ENCODE results near the gene SUCLG1.

Gene SUCLG1

DNA sequence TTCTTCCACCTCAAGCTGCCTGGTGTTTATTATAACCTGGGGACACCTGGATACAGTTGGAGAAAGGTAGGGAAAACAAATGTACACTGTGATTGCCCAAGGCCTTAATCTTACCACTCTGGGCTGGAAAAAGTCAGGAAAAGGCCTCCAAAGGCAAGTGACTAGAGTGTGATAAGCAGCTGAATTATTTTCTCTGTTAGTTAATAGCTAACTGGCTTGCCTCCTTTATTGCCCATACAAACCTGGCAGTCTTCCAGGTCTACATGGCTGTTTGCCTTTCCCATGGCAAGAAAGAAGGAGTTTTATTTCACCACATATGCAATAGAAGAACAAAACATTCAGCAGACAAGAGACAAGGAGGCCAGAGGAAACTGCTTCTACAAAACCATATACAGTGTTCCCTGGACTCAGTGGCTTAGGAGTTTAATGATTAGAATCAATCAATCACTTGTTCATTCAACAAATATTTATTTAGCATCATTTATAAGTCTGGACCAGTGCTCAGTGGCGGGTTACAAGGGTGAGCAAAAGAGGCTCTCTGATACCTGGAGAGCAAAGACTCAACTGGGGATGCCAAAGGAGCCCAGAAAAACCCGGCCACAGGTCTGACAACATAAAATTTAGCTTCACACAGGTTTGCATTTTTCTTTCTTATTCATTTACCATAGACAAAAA is 27.5 kb upstream of the SUCLG1 start:
- H3K4me1 Mint-ChIP-seq = no peaks in the 10 kb centered on the region
- no peak overlapping the region for H3K4me3 Mint-ChIP-seq
- H3K27me3 Mint-ChIP-seq (ENCODE audit: low read depth, poor library complexity) = no peaks in the 10 kb centered on the region
- TF ChIP-seq, protein P1, sequence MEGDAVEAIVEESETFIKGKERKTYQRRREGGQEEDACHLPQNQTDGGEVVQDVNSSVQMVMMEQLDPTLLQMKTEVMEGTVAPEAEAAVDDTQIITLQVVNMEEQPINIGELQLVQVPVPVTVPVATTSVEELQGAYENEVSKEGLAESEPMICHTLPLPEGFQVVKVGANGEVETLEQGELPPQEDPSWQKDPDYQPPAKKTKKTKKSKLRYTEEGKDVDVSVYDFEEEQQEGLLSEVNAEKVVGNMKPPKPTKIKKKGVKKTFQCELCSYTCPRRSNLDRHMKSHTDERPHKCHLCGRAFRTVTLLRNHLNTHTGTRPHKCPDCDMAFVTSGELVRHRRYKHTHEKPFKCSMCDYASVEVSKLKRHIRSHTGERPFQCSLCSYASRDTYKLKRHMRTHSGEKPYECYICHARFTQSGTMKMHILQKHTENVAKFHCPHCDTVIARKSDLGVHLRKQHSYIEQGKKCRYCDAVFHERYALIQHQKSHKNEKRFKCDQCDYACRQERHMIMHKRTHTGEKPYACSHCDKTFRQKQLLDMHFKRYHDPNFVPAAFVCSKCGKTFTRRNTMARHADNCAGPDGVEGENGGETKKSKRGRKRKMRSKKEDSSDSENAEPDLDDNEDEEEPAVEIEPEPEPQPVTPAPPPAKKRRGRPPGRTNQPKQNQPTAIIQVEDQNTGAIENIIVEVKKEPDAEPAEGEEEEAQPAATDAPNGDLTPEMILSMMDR (IDR thresholded peaks at IDR 0.05) = no peak
- no peaks in the 10 kb centered on the region for H3K9me3 Mint-ChIP-seq
- H3K36me3 Mint-ChIP-seq (ENCODE audit: low read depth) = no peaks in the 10 kb centered on the region
- no peak for DNase-seq
- H3K27ac Mint-ChIP-seq = no peak overlapping the region

DNA sequence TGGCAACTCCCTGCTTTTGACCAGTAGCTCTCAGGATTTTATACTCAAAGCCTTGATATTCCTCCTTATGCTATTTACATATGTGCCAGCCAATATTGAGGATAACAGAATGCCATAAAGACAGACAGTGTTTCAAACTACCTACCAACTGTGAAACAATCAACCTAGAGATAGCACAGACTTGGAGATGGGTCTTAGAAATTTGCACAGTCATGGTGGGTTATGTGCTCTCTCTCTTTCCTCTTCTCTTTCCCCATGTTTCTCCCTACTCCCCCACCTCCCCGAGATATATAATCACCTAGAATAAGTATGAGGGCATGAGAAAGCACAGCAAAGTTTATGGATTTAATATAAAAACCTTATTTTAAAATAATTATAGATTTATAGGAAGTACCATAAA is 24.2 kb upstream of the SUCLG1 start:
- H3K4me1 Mint-ChIP-seq = no peaks in the 10 kb centered on the region
- peaks cover 7% of the 10 kb centered on the region for H3K9me3 Mint-ChIP-seq
- H3K27me3 Mint-ChIP-seq (ENCODE audit: low read depth, poor library complexity) = no peaks in the 10 kb centered on the region
- TF ChIP-seq, protein P1 (IDR thresholded peaks at IDR 0.05) = no peak
- no peak for DNase-seq
- no peak overlapping the region for H3K27ac Mint-ChIP-seq
- H3K4me3 Mint-ChIP-seq = no peak overlapping the region
- peaks cover 5% of the 10 kb centered on the region for H3K36me3 Mint-ChIP-seq (ENCODE audit: low read depth)

DNA sequence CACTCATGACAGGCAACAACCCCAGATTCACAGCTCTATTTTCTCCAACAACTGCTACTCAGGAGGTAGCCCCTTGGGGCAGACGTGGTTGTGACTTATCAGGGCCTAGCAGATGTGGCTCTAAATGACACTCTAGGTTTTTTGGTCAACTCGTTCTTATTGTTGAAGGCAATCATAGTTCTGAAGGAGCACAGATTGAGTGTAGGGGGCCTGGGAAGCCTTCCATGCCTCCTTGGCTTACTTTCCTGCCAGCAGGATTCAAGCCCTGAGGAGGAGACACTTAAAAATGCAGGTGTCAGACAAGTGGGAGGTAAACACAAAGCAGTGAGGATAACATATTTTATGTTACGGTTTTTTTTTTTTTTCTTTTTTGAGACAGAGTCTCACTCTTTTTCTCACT is 23.5 kb upstream of the SUCLG1 start:
- Mint-ChIP-seq H3K27ac (no peak overlapping the region), H3K36me3 (ENCODE audit: low read depth) (peaks cover 5% of the 10 kb centered on the region), H3K4me3 (no peak overlapping the region), H3K4me1 (no peaks in the 10 kb centered on the region), H3K9me3 (peaks cover 11% of the 10 kb centered on the region), H3K27me3 (ENCODE audit: low read depth, poor library complexity) (no peaks in the 10 kb centered on the region)
- TF ChIP-seq, protein P1 (IDR thresholded peaks at IDR 0.05) = no peak
- DNase-seq = no peak

DNA sequence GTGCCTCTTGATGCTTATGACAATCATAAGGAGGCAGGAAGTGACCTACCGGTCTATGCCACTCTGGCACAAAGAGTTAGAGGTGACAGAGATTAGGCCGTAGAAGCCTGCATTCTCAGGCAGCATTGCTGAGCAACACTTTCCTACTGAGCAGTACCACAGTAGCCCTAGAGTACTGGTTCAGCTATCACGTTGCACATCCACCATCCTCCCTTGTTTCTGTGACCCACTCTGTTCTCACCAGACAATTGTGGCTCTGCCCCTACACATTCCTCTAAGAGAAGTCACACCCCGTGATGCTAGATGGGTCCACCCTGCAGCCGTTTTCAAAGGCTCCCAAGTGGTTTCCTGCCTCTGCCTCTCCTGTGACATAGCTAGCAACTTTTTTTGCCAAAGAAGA is 22.6 kb upstream of the SUCLG1 start:
- TF ChIP-seq, protein P1 (IDR thresholded peaks at IDR 0.05) = no peak
- peaks cover 7% of the 10 kb centered on the region for H3K36me3 Mint-ChIP-seq (ENCODE audit: low read depth)
- H3K4me3 Mint-ChIP-seq = no peak overlapping the region
- H3K27ac Mint-ChIP-seq = no peak overlapping the region
- H3K9me3 Mint-ChIP-seq = peaks cover 20% of the 10 kb centered on the region
- DNase-seq = no peak
- no peaks in the 10 kb centered on the region for H3K27me3 Mint-ChIP-seq (ENCODE audit: low read depth, poor library complexity)
- no peaks in the 10 kb centered on the region for H3K4me1 Mint-ChIP-seq

DNA sequence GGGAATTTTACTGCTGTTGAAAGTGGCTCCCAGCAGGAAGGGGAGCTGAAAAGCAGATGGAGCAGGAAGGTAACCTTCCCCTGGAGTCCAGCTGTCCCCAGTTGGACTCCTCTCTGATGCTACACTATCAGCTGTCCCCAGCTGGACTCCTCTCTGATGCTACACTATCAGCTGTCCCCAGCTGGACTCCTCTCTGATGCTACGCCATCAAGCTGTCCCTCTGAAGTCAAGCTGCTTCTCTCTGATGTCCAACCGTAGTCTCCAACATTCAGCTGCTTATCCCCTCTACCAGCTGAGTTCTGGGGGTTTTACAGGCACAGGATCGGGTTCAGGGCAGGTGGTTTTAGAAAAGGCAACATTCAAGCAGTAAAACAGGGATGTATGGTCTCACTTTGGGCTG is 19.8 kb upstream of the SUCLG1 start:
- H3K27me3 Mint-ChIP-seq (ENCODE audit: low read depth, poor library complexity) = no peaks in the 10 kb centered on the region
- peaks cover 12% of the 10 kb centered on the region for H3K36me3 Mint-ChIP-seq (ENCODE audit: low read depth)
- TF ChIP-seq, protein P1 (IDR thresholded peaks at IDR 0.05) = no peak

DNA sequence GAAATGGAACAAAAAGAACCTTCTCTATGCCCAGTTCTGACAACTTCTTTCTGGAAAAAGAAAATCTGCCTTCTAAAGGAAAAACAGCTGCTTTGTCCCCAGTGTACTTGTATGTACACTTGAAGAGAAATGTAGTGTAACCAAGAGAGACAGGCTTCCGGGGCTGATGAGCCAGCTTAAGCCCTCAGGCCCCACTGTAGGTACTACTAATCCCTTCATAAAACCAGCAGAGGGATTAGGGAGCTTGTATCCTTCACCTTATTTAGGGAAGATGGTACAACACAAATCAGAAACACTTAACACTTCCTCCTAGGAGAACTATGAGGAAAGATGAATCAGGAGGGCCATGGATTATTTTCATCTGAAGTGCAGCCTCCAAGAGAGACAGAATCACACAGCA is 18.8 kb upstream of the SUCLG1 start:
- Mint-ChIP-seq H3K27me3 (ENCODE audit: low read depth, poor library complexity) (no peaks in the 10 kb centered on the region), H3K27ac (no peak overlapping the region), H3K9me3 (peaks cover 43% of the 10 kb centered on the region), H3K4me3 (no peak overlapping the region), H3K4me1 (no peaks in the 10 kb centered on the region), H3K36me3 (ENCODE audit: low read depth) (peaks cover 12% of the 10 kb centered on the region)
- TF ChIP-seq, protein P1 (IDR thresholded peaks at IDR 0.05) = no peak
- DNase-seq = no peak

More for the DNA sequence above, 19.8 kb upstream of the SUCLG1 start:
- Mint-ChIP-seq H3K9me3 (peaks cover 40% of the 10 kb centered on the region), H3K4me3 (no peak overlapping the region), H3K27ac (no peak overlapping the region), H3K4me1 (no peaks in the 10 kb centered on the region)
- no peak for DNase-seq
